ENCODE measurements around the gene HMX2. TPM values are rescaled to one million over a fixed set of nuclear protein-coding genes. Genes with fewer than 3 reads are reported as not detected.

Gene HMX2
- 0.10 to 0.22 TPM (median 0.15 TPM) in 3 of 5 replicates, not detected in the others for total RNA-seq (2022; extraction: Qiagen RNA extraction; ENCODE audit: low read depth)

DNA sequence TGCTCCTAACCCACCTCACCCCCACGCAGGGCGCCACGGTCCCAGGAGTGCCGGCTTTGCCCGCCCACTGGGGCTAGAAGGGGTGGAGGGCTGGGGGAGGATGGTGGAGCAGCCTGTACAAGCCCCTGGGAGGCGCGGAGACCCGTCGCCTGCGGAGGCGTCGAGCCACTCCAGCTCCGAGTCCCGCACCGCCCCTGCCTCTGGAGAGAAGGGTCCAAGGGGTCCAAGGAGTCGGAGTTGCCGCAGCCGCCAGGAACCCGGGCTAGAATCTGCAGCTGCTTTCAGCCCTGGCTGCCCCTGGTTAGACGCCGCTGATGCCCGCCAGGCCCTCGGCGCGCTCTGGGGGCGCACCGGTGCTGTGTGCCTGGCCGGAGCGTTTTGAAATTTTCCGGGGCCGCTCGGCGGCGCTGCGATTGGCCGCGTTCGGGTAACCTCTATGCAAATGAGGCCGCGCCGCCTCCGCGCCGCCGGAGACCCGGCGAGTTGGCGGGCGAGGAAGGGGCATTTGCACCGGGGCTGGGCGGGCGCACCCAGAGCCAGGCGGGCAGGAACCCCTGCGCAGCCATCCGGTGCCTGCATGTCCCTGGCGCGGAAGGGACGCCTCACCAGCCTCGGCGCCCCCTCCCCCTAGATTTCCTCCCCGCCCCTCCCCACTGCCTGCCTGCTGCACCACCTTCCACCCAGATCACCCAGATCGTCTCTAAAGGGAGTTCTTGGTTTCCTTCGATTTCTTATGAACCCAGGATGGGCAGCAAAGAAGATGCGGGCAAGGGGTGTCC, at the start of gene HMX2:
Gene HMX2 (plus strand): TSS at position 502 of the 779 bp plus-strand sequence. CDS start 243 bp downstream, at position 745.

GRCh38 chr10:123135415-123136141, 12.4 kb upstream of the HMX2 start, which contains the start of gene HMX3:
Gene HMX3, plus strand, starts transcription at chr10:123135970. Its CDS starts 81 bp downstream, at chr10:123136051.

GRCh38 chr10:123154092-123154710, 6.3 kb downstream of the HMX2 start, which contains the start of gene BUB3:
Gene BUB3, plus strand, starts transcription at chr10:123154402. Its CDS starts 516 bp downstream, at chr10:123154918.

Other genes starting within 250 kb of the HMX2 start
- gene FAM24A, start 237.5 kb upstream of the HMX2 start, total RNA-seq (2022; extraction: Qiagen RNA extraction; ENCODE audit: low read depth) = not detected in 5 replicates
- 5.0 to 11.0 TPM (median 8.9 TPM) in 5 replicates for gene C10orf88, start 193.9 kb upstream of the HMX2 start, total RNA-seq (2022; extraction: Qiagen RNA extraction; ENCODE audit: low read depth)
- gene PSTK, start 167.7 kb upstream of the HMX2 start, total RNA-seq (2022; extraction: Qiagen RNA extraction; ENCODE audit: low read depth) = 4.5 to 7.0 TPM (median 4.6 TPM) in 5 replicates
- 4.5 to 7.8 TPM (median 7.0 TPM) in 5 replicates for gene IKZF5, start 139.3 kb upstream of the HMX2 start, total RNA-seq (2022; extraction: Qiagen RNA extraction; ENCODE audit: low read depth)
- 6.0 to 8.4 TPM (median 6.8 TPM) in 5 replicates for gene ACADSB, start 139.1 kb upstream of the HMX2 start, total RNA-seq (2022; extraction: Qiagen RNA extraction; ENCODE audit: low read depth)
- 0.12 TPM in 1 of 5 replicates, not detected in the others for gene HMX3, start 12.2 kb upstream of the HMX2 start, total RNA-seq (2022; extraction: Qiagen RNA extraction; ENCODE audit: low read depth)
- gene BUB3, start 6.3 kb downstream of the HMX2 start, total RNA-seq (2022; extraction: Qiagen RNA extraction; ENCODE audit: low read depth) = 167 to 192 TPM (median 176 TPM) in 5 replicates